Superior temporal gyrus (tissue), 1 donor: ENCODE results near the gene TRIP13.
"Not testable (repeated sequence)": the region's sequence is repeated elsewhere in the genome, so short reads cannot be mapped to it uniquely, and the experiment has no call there.

Experiments used
- DNase-seq: peaks from one replicate; pipeline ENCODE4 v3.0.0-alpha.2; 2016; ENCODE audit errors: extremely low spot score

The TRIP13 gene

DNA sequence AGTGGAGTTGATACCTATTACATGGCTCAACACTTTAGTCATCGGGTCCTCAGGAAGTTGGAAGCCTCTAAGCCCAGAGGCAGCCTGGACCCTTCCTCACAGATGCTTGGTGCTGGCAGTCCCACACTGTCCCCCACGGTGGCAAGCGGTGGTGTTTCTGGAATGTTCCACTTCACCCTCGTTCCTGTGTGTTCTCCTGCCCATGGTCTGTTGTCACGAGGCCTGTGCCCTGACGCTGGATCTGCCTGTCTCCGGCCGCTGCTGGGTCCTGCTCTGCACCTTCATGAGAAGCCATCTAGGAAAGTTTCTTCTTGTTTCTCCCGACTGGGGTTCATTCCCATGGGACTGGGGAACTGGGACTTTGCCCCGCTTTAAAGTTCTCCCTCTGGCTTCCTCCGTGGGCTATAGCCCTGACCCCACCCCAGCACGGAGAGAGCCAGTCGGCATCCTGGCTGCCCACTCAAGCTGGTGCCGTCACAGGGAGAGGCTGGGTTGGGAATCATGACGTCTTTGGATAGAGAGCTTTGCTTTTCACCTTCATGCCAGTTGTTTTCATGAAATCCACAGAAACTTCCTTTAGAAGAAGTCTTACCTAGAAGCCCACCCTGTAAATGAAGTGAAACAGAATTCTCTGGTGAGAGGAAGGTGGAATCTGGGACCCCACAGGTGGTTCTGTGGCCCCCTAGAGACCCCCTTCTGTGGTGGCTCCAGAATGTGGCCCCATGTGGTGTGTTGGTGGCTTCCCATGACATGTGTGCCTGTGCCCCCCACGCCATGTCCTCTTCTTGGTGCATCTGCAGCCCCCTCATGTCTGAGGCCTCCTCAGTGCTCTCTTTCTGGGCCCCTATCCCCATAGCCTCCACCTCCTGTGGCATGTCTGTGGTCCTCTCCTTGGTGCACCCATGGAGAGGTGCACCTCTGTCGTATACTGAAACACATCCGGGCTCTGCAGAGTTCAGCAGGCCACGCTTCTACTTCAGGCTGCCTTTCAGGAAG lies 43.8 kb downstream of the TRIP13 start:
- DNase-seq: no peak

GRCh38 chr5:937151-937924 lies 44.7 kb downstream of the TRIP13 start:
- DNase-seq: no peak

GRCh38 chr5:939368-939767 lies 46.7 kb downstream of the TRIP13 start:
- DNase-seq: no peak

- DNase-seq: not testable (repeated sequence)
Measured at GRCh38 chr5:940741-941140, 48.1 kb downstream of the TRIP13 start.

DNA sequence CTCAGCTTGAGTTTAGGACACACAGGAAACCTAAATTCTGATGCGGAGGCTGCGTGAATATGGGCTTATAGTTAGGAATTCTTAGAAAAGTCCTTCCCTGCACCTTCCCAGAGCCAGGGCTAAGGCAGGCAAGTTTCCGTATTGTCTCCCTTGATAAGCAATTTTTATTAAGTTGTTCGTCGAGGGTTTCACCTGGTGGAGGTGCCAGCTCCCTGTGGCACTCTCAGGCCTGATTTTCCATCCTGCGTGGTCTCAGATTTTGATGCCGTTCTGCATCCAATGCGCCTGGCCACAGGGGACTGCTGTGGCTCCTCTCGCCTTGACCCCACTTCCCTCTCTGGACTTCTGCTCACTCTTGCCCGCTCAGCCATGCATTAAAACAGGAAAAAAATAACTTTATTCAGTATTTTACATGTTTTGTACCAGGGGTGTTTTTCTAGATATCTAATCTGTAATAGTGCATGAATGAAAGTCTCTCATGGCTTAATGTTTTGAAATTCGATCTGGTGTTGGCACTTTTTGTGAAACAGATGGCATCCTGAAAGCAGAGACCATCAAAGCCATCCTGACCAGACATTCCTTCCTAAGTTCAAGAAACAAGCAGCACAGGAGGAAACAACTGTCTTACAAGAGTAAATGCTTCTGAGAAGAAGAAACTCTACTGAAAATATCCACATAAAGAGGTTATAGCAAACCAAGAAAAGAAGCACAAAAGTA lies 50.7 kb downstream of the TRIP13 start:
- no peak for DNase-seq

DNA sequence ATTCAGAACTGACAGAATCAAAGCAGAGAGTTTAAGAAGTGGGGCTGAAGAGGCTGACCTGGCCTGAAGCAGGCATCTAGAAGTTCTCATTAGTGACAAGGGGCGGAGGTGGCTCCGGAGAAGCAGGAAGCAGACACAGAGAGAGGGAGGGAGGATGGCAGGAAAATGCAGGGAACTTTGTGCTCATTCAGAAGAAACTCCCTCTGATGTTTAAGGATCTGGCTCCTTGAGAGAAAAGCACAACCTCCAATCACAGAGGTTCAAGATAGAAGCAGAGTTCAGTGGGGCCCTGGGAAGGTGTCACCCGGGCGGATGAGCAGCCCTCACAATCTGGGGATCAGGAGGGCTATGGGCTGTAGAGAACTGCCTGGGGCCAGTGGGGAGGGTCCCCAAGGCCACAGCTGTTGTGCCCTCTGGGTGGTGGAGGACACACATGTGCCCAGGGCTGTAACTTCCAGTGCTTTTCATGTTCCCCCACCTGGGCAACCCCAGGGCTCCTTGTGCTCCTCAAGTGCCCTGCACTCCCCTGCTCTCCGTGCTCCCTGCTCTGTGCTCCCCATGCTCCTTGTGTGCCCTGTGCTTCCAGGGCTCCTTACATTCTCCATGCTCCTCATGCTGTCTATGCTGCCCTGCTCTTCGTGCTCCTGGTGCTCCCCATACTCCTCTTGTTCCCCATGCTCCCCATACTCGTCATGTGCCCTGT lies 51.4 kb downstream of the TRIP13 start:
- no peak for DNase-seq

- DNase-seq: no peak
Measured at GRCh38 chr5:944621-944927, 51.9 kb downstream of the TRIP13 start.

GRCh38 chr5:944992-945685 lies 52.5 kb downstream of the TRIP13 start:
- no peak for DNase-seq

DNA sequence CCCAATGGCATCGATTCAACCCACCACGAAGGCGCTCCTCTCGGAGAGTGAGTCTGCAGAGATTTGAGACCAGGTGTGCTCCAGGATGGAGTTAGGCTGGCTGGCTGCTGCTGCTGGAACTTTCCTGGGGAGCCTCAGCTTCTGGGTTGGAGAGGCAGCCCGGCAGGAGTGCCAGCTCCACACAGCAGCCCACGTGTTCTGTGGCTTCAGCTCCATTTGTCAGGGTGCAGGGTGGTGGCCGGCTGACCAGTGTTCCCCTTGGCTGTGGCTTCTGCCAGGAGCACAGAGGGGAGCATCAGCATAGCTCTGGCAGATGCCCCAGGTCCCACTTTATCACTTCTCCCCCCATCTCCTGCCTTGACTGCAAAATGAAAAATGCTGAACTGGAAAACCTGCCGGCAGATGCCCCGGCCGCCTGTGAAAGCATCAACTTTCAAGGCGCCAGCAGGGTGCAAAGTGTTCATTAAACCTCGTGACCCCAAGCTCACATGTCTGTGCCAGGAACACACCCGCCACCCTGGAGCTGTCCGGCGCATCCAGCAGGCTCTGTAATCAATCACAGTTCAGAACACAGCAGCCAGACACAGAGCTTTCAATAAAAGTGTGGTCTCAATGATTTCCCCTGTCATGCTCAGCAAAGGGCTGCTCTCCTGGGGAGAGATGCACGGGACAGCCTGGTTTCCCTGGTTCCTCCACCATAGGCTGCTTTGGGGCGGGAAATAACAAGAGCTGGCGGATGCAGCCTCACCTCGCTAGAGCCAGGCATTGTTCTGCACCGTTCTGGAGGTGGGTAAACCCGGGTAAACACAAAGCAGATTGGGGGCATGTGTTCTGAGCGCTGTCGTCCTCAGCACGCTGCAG lies 53.2 kb downstream of the TRIP13 start:
- peak; percentile 10 for DNase-seq

DNA sequence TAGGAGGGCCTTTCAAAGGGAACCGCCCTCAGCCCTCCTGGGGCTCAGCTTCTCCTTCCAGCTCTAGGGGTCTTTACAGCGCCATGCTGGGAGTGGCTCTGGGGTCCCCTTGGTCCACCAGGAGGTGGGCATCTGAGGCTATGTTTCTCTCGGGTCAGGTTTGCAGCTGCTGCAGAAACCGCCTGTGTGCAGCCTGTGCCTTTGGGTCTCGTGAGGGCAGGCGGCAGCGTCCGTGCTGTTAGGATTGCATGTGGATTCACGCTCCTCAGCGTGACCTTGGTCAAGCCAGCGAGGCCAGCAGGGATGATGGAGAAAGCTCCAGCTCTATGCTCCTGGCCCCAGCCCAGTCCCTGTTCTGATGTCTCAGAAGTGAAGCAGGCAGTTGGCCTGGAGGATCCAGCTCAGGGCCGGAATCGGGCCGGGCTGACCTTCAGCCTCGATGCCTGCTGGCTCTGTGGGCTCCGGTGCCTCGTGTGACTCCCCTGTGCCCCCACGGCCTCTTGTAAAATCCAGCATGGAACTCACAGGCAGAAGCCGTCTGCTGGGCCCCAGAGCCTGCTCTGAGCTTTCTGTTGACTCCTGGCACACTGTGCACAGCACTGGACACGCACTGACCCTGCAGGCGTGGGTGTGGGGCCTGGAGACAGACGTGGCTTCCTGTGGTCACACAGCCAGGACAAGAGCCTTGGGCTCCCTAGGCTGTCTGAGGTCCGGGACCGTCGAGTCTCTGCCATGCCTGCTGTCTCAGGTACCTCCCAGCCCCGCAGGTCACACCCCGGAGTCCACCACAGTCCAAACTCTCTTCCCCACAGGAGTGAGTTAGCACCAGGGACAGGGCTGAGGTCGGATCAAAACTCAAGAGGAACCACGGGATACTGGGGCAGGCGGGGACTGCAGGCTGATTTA lies 54.3 kb downstream of the TRIP13 start:
- DNase-seq: no peak

GRCh38 chr5:947626-948471 lies 55.2 kb downstream of the TRIP13 start:
- DNase-seq: no peak

DNA sequence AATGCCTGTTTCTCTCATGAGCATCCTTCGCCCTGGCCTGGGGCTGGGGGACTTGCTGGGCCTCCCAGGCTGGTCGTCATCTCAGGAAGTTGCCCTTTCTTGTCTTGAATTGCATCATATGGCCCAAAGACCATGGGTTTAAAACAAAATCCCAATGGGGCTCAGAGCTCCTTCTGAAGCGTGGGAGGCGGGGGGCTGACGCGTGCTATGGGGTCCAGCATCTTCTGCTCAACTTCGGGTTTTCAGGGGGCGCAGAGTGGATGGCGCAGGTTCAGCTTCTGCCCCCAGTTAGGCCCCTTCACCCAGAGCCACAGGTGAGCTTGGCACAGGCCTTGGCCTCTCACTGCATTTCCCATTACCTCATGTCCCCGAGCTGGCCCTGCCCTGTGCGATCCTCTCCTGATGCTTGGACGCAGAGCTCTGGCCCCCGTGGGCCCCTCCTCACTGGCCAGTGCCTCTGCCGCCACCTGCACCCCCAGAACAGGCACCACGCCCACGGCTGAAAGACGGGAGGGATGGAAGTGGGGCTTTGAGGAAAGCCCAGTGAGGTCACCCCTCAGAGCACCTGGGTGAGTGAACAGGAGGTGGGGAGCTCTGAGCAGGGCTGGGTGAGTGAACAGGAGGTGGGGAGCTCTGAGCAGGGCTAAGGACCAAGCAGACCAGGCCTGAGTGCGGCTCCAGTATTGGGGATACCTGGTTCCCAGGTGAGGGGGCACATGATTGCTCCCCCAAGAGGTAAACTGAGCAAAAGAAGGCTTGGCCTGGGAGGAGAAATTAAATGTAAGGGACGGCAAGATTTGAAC lies 56.0 kb downstream of the TRIP13 start:
- no peak for DNase-seq

- no peak for DNase-seq
Measured at GRCh38 chr5:949275-949543, 56.5 kb downstream of the TRIP13 start.

DNA sequence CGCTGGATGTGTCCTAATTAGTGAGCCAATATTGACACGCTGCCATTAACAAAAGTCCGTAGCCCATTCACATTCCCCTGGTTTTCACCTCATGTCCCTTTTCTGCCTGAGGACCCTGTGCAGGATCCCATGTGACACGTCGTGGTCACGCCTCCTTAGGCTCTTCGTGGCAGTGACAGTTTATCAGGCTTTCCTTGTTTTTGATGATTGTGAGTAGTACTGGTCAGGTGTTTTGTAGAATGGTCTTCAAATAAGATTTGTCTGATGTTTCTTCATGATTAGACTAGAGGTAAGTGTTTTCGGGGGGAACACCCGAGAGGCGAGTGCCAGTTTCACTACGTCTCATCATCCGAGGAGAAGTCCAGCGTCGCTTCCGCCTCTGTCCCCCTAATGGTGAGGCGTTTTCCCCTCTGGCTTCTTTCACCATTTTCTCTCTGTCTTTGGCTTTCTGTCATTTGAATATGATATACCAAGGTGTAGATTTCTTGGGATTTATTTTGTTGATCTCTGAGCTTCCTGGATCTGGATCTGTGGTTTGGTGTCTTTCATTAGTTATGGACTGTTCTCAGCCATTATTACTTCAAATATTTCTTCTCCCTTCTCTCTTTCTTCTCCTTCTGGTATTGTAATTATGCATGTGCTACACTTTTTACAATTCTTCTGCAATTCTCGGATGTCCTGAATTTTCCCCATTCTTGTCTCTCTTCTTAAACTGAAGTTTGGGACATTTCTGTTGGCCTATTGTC lies 57.3 kb downstream of the TRIP13 start:
- DNase-seq: no peak

GRCh38 chr5:951940-952596 lies 59.4 kb downstream of the TRIP13 start:
- DNase-seq: no peak

- no peak for DNase-seq
Measured at GRCh38 chr5:952597-953271, 60.0 kb downstream of the TRIP13 start.
